BJ (cell line): Measurements from ENCODE around the gene CYYR1. TPM values are rescaled to one million over a fixed set of nuclear protein-coding genes. Genes with fewer than 3 reads are reported as not detected.

Source experiments
- CTCF ChIA-PET: fragments of 350-600 bp; formaldehyde crosslinking; extraction: SDS; loops from one replicate; lab custom pipeline; 2021; ENCODE audit warnings: antibody characterized with exemption, inconsistent platforms; lab: Yijun Ruan, JAX
- POLR2A ChIA-PET: fragments of 300-600 bp; sonication (Branson Sonifier 250); formaldehyde crosslinking; extraction: SDS; loops from one replicate; lab custom pipeline; 2021; ENCODE audit warnings: antibody characterized with exemption; lab: Charles Lee
- DNase-seq: peaks from one replicate; pipeline ENCODE4 v3.0.0-alpha.2; 2011; ENCODE audit warnings: low read depth
- H3K27me3 ChIP-seq: 2 replicates; pipeline ENCODE4 v1.6.0; 2011; ENCODE audit warnings: low read length; ENCODE audit not compliant: control insufficient read depth, insufficient read depth
- H3K36me3 ChIP-seq: 2 replicates; pipeline ENCODE4 v1.5.1; 2011; ENCODE audit warnings: low read length; ENCODE audit not compliant: control insufficient read depth, insufficient read depth
- H3K4me3 ChIP-seq: 2 replicates; pipeline ENCODE4 v1.5.1; 2011; ENCODE audit warnings: low read depth, mild to moderate bottlenecking, control low read depth, low read length
- CTCF ChIP-seq: IDR thresholded peaks from 2 replicates; pipeline ENCODE4 v1.5.1; 2011; ENCODE audit warnings: low read depth, mild to moderate bottlenecking, control low read depth, inconsistent platforms, low read length, moderate library complexity; ENCODE audit not compliant: insufficient read depth
- polyA minus RNA-seq: library from RNA; depleted of rRNA, polyadenylated mRNA; stranded (reverse); fragments of >200 nt; gene quantifications from 2 replicates; pipeline ENCODE4 v1.2.3, GENCODE V29; 2011; rRNA and poly(A)+ RNA removed
- polyA plus RNA-seq: library from polyadenylated mRNA; depleted of rRNA; stranded (reverse); fragments of >200 nt; gene quantifications from 2 replicates; pipeline ENCODE4 v1.2.3, GENCODE V29; 2011; rRNA removed

The CYYR1 gene
- not detected in 2 replicates for polyA plus RNA-seq
- polyA minus RNA-seq: not detected in 2 replicates

- Histone ChIP-seq H3K36me3 (no peaks in the 10 kb centered on the region), H3K4me3 (peak within 1 kb of the TSS; percentile 25), H3K27me3 (peaks cover 9% of the 10 kb centered on the region)
- ChIA-PET POLR2A (no interaction called here), CTCF (no interaction called here)
- DNase-seq: no peak
- TF ChIP-seq CTCF: no peak
These were observed at the start of gene CYYR1 for GRCh38 chr21:26572702-26573381. CYYR1 (minus strand) TSS chr21:26573286; CDS start chr21:26572940, 346 bp downstream.

GRCh38 chr21:26617176-26617575 lies 44.1 kb upstream of the CYYR1 start:
- no peak overlapping the region for H3K4me3 ChIP-seq
- DNase-seq: no peak
- CTCF ChIA-PET: interaction anchor here (1.4 kb wide), 1 partner anchor 22 kb away, joined by 3 read pairs; no protein-coding TSS in a partner anchor
- TF ChIP-seq CTCF: no peak
- POLR2A ChIA-PET: no interaction called here
- H3K36me3 ChIP-seq: no peaks in the 10 kb centered on the region
- H3K27me3 ChIP-seq: no peaks in the 10 kb centered on the region

- ChIA-PET POLR2A (no interaction called here), CTCF (no interaction called here)
- no peak for DNase-seq
- no peak for TF ChIP-seq CTCF
- Histone ChIP-seq H3K36me3 (no peaks in the 10 kb centered on the region), H3K27me3 (no peaks in the 10 kb centered on the region), H3K4me3 (no peak overlapping the region)
These were observed 41.2 kb upstream of the CYYR1 start for GRCh38 chr21:26614251-26614650.

- POLR2A ChIA-PET: no interaction called here
- Histone ChIP-seq H3K36me3 (no peaks in the 10 kb centered on the region), H3K27me3 (no peaks in the 10 kb centered on the region), H3K4me3 (no peak overlapping the region)
- CTCF ChIA-PET: interaction anchor here (0.6 kb wide), 1 partner anchor 67 kb away, joined by 5 read pairs; no protein-coding TSS in a partner anchor
- DNase-seq: no peak
- no peak for TF ChIP-seq CTCF
These were observed 26.2 kb upstream of the CYYR1 start for GRCh38 chr21:26599261-26599660.

GRCh38 chr21:26597981-26598380 lies 24.9 kb upstream of the CYYR1 start:
- Histone ChIP-seq H3K27me3 (no peaks in the 10 kb centered on the region), H3K4me3 (no peak overlapping the region), H3K36me3 (no peaks in the 10 kb centered on the region)
- DNase-seq: no peak
- ChIA-PET POLR2A (no interaction called here), CTCF (no interaction called here)
- no peak for TF ChIP-seq CTCF
